Suprapubic skin (tissue), 3 donors: ENCODE results near the gene LATS2.

Experiments
- CTCF ChIP-seq, 2 donors: fragments of 200-600 bp in 1 of 2; fragments of 450-650 bp in 1 of 2; sonication (generic) in 1 of 2; IDR thresholded peaks; one replicate each; pipeline ENCODE4 v1.5.1; 2016 to 2019; ENCODE audit warnings: antibody characterized with exemption in 2 of 2, mild to moderate bottlenecking in 1 of 2, moderate library complexity in 1 of 2
- EP300 ChIP-seq: sonication (generic); formaldehyde crosslinking; IDR thresholded peaks from one replicate; pipeline ENCODE4 v1.6.1; 2017; ENCODE audit warnings: antibody characterized with exemption

GRCh38 chr13:21109168-21109567 lies 47.8 kb upstream of the LATS2 start:
- TF ChIP-seq EP300 (no peak), CTCF (IDR thresholded peaks at IDR 0.05) (no peak)
